Astrocyte of the hippocampus (primary cell): Measurements from ENCODE around the gene PIERCE2.
A peak's percentile ranks its signal among the peaks of the same experiment; 100 is the strongest.
"Not testable (repeated sequence)": the region's sequence is repeated elsewhere in the genome, so short reads cannot be mapped to it uniquely, and the experiment has no call there.

Source experiments
- DNase-seq: peaks from one replicate; pipeline ENCODE4 v3.0.0; 2011; ENCODE audit warnings: low read depth, low spot score

Gene PIERCE2

GRCh38 chr15:55408012-55408928, at the start of gene PIERCE2, which contains the start of gene CCPG1:
PIERCE2 (plus strand) TSS chr15:55408495; CDS start chr15:55408769, 274 bp downstream.
CCPG1 (minus strand) TSS chr15:55408359; CDS start chr15:55389424, 18,935 bp downstream.
- DNase-seq, result peak; percentile 99

GRCh38 chr15:55360256-55360655, 48.0 kb upstream of the PIERCE2 start:
- no peak for DNase-seq

GRCh38 chr15:55361048-55361447, 47.2 kb upstream of the PIERCE2 start:
- DNase-seq, result no peak

GRCh38 chr15:55362641-55363040, 45.7 kb upstream of the PIERCE2 start:
- DNase-seq, result no peak

GRCh38 chr15:55366981-55367380, 41.3 kb upstream of the PIERCE2 start:
- no peak for DNase-seq

- no peak for DNase-seq
These were observed 35.4 kb upstream of the PIERCE2 start for GRCh38 chr15:55372701-55373440.

- DNase-seq, result no peak
These were observed 29.2 kb upstream of the PIERCE2 start for GRCh38 chr15:55379095-55379494.

- no peak for DNase-seq
These were observed 26.7 kb upstream of the PIERCE2 start for GRCh38 chr15:55381595-55381994.

- DNase-seq, result no peak
These were observed 24.6 kb upstream of the PIERCE2 start for GRCh38 chr15:55383687-55384086.

GRCh38 chr15:55387027-55387426, 21.3 kb upstream of the PIERCE2 start:
- DNase-seq, result no peak

- DNase-seq, result no peak
These were observed 19.1 kb upstream of the PIERCE2 start for GRCh38 chr15:55389264-55389607.

GRCh38 chr15:55394694-55395093, 13.6 kb upstream of the PIERCE2 start:
- DNase-seq, result no peak

- DNase-seq, result no peak
These were observed 10.1 kb upstream of the PIERCE2 start for GRCh38 chr15:55398243-55398642.

- not testable (repeated sequence) for DNase-seq
These were observed 8.2 kb upstream of the PIERCE2 start for GRCh38 chr15:55400050-55400449.

- no peak for DNase-seq
These were observed 6.5 kb upstream of the PIERCE2 start for GRCh38 chr15:55401786-55402246.

GRCh38 chr15:55402707-55403106, 5.6 kb upstream of the PIERCE2 start:
- DNase-seq, result no peak

- peak; percentile 14 for DNase-seq
These were observed 4.8 kb upstream of the PIERCE2 start for GRCh38 chr15:55403531-55403930.

- DNase-seq, result no peak
These were observed 740 bp upstream of the PIERCE2 start for GRCh38 chr15:55407498-55408011.

GRCh38 chr15:55408976-55409375, 681 bp downstream of the PIERCE2 start:
- not testable (repeated sequence) for DNase-seq

GRCh38 chr15:55417678-55418077, 9.4 kb downstream of the PIERCE2 start:
- not testable (repeated sequence) for DNase-seq

GRCh38 chr15:55420171-55420866, 12.0 kb downstream of the PIERCE2 start:
- no peak for DNase-seq

GRCh38 chr15:55422089-55422488, 13.8 kb downstream of the PIERCE2 start:
- no peak for DNase-seq
